GM18519 (cell line): Measurements from ENCODE around the gene CD4.

ENCODE experiments used
- ATAC-seq: cut with Tn5 transposase; IDR thresholded peaks from one replicate; pipeline ENCODE4 v1.9.1; 2021; ENCODE audit warnings: mild to moderate bottlenecking, moderate library complexity; ENCODE audit not compliant: unreplicated experiment, low FRiP score

Gene CD4

GRCh38 chr12:6777386-6777785 is 11.9 kb upstream of the CD4 start:
- ATAC-seq, result no peak

- ATAC-seq, result no peak
These were observed 11.1 kb upstream of the CD4 start for GRCh38 chr12:6778217-6778573.

DNA sequence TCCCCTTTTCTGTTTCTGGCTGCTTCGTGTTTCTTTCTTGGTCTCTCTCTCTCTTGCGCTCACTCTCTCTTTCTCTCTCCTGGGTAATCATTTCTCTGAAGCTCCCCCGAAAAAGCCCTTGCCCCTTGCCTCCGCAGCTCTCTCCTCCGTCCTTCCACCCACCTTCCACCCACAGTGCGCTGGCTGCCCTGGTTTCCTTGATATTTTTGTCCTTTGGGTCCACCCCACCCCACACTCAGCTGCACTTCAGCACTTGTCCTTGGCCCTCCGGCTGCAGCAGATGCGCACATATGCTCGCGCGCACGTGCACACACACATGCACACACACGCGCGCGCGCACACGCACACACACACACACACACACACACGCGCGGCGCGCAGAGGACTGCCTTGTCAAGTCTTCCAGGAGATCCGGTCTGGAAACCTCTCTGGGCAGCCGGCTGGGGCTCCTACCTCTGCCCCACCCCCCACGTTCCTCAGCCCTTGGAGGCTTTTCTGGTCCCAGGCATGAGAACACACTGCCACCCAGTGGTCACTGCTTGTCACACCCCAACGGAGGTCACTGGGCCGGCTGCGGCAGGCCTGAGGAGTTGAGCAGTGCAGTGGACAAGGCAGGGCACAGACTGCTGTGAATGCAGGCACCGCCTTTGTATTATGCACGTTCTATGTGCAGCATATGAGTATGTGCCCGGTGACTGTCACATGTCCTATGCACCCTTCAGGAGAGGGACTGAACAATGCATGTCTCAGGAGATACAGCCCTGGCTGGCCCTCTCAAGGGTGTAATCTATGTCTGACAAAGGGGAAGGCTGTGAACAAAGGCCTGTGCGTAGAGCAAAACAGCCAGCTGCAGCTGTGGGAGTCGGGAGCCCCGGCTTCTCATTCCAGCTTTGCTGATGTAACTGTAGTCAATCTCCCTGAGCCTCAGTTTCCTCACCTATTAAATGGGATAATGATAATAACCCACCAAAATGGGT is 10.5 kb upstream of the CD4 start:
- ATAC-seq, result no peak

- no peak for ATAC-seq
These were observed 9.5 kb upstream of the CD4 start for GRCh38 chr12:6779708-6780432.

GRCh38 chr12:6780573-6780972 is 8.8 kb upstream of the CD4 start:
- ATAC-seq, result no peak

GRCh38 chr12:6782119-6782518 is 7.2 kb upstream of the CD4 start:
- ATAC-seq, result no peak

DNA sequence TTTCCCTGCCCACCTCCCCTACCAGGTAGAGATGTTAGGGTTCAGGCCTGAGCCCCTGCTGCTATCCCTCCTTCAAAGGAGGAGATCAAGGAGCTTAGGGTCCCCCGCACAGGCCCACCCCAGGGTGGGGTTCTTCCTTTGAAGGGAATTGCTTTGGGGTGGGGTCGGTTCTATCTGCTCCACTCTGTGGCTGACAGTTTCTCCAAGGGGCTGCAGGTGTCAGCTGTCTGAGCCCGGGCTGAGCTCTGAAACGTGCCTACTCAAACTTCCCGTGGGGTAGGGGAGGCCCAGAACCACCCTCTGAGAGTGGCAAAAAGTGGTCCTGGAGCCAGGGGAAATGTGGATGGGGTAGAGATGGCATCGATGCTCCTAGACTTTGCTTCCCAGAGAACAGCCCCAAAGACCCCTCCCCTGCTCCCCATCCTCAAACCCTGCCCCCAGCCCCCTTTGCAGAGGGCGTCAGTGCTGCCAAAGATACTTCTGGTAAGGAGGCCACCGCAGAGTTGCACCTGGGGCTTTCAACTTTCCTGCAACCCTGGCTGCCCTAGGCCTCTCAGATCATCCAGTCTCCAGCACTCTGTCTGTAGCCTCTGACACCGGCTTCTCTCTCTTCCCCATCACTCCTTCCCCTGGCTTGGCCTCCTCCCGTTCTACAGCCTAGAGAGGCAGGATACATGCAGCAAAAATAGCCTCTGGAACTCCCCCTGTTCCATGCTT is 6.3 kb upstream of the CD4 start:
- no peak for ATAC-seq

DNA sequence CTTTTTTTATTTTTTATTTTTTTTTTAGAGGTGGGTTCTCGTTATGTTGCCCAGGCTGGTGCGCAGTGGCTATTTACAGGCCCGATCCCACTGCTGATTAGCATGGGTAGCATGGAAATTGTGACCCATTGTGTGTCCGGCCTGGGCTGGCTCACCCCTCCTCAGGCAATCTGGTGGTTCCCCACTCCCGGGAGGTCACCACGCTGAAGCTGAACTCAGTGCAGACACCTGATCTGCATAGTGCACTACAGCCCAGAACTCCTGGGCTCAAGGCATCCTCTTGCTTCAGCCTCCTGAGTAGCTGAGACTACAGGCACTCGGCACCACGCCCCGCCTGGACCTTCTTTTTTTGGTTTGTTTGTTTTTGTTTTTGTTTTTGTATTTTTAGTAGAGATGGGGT is 5.5 kb upstream of the CD4 start:
- no peak for ATAC-seq

GRCh38 chr12:6784296-6784695 is 5.0 kb upstream of the CD4 start:
- ATAC-seq, result no peak

DNA sequence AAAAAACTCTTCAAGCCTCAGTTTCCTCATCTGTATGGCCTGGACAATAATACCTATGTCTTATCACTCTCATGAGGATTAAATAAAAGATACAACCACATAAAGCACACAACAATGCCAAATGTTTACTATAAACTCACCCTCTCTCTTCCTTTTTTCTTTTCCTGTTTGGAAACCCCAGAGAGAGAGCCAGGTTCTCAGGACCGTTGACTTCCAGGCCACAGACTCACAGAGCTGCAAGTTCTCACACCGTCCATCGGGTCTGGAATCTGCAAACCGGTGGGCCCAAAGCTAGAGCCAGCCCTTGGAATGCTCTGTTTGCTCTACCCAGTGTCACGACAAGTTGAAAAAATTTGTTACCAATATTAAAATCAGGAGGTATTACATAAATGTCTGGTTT is 4.6 kb upstream of the CD4 start:
- ATAC-seq, result no peak

DNA sequence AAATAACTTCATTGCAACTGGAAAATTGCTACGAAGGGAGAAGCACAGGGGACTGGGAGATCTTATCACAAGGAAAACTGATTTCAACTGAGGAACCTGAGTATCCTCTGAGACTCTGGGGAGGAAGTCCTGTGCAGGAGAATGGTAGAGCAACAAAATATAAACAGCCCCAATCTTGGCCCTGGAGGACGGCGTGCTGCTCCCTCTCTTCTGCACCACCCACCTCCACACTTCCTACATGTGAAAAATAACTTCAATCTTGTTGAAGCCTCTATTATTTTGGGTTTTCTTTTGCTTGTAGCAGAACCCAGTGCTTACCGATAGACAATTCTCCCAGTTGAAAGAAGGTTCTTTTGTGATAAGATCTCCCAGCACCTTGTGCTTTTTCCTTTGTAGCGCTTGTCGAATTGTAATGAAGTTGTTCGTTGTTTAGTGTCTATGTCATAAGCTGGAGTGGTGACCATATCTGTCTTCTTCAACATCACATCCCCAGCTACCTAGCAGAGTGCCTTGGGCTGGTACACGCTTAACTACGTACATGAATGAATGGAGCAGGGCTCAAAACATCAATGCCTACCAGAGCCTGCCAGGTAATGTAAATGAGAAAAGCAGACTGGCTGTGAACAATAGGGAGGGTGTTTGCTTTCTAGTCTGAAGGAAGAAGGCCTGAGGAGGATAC is 2.8 kb upstream of the CD4 start:
- no peak for ATAC-seq

DNA sequence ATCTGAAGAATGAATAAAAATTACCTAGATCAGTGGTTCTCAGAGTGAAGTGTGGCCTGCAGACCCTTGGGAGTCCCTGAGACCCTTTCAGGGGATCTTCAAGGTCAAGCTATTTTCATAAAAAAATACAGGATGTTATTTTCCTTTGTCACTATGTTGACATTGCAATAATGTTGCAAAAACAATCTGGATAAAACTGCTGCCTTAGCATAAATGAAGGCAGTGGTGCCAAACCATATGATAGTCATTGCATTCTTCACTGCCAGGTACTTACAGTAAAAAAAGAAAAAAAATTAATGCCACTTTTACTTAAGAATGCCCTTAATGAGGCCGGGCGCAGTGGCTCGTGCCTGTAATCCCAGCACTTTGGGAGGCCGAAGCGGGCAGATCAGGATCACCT is 2.0 kb upstream of the CD4 start:
- no peak for ATAC-seq

DNA sequence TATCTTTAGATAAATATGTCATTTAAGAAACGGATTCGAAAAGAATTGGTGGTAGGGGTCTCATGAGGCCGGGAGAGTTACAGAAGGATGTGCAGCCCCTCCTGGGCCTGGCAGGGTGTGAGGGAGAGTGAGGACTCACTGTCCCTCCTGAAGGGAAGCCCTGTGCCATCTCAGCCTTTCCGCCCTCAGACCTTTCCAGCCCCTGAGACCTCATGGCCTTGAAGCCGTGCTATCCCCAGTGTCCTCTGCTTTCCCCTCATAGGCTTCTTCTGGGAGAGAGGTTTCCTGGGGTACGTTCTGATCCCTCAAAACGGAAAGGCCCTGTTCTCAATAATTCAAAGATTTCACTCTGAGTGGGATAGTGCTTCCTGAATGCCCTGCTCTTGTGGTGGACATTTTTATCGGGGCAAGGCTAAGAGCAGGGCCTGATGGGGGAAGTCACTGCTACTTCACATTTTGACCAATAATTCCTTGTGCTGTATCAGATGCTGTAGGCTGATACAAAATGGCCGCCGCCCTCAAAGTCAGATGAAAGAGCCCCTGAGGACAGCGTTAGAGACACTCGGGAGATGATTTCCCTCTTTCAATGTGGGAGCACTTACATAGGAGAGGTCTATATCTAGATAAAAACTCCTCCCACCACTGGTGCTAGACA is 1.3 kb downstream of the CD4 start:
- no peak for ATAC-seq

GRCh38 chr12:6791931-6792520 is 2.7 kb downstream of the CD4 start:
- no peak for ATAC-seq

DNA sequence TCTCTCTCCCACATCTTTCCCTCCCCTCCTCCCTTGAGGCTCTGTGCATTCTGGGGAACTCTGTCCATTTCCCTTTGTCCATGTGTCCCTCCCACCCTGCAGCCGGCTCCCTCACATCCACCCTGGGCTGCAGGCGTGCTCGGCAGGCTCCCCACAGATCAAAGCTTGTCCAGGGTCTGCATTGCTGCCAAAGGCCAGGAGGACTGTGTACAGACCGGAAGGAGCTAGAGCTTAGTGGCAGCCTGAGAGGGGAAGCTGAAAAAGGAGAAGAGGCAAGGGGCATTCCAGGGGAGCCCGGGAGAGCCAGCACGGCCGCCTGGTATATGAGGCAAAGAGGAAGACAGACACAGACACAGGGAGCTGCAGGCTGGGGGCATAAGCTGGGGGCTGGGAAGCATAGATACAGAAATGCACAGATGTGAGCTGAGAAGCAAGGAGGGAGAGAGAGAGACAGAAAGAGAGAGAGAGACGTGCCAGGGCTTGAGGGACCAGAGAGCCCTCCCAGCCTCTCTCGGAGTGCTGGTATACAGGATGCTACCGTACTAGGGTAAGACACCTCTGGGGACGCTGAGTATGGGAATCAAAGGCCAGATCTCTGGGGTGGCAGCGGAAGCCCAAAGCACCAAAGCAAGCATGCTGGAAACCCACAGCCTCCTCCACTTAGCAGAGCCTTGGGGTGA is 3.3 kb downstream of the CD4 start:
- no peak for ATAC-seq

DNA sequence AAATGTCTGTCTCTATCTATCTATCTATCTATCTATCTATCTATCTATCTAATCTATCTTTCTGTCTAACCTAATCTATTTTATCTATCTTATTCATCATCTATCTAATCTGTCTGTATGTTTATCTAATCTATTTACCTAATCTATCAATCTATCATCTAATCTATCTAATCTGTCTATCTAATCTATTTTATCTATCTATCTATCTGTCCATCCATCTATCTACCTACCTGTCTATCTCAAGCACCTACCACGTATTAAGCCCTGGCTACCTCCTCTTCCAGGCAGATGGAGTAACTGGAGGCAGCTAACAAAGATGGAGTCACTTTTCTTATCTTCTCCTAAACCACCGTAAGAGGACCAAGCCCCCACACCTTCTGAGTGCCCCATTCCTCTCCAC is 5.8 kb downstream of the CD4 start:
- no peak for ATAC-seq

DNA sequence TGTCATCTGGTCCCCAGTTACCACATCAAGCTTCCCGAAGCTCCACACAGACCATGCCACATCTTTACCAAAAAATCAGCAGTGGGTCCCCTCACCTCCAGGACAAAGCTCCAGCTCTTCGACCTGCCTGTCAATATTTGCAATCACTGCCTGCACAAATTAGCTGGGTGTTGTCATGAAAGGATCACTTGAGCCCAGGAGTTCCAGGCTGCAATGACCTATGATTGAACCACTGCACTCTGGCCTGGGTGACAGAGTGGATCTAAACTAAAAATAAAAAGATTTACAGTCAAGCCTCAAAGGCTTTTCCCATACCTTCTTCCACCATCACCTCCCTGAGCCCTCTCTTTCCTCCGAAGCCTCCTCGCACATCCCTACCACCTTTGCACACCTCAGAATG is 7.2 kb downstream of the CD4 start:
- ATAC-seq, result no peak

DNA sequence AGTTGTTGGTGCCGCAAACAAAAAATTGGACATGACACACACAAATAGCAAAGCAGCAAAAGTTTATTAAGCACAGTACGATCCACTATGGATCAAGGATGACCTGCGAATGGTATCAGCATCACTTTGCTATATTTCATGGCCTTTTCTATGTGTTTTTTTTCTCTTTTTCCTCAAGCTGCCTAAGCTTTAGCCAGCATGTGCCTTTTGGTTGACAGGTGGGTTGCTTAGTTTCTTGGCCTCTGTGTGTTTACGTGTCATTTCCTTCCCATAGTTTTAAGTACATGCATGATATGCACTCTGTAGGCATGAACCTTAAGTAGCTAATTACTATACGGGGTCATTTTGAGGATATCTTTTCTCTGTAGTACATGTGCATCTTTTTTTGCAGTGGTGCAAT is 9.8 kb downstream of the CD4 start:
- no peak for ATAC-seq

DNA sequence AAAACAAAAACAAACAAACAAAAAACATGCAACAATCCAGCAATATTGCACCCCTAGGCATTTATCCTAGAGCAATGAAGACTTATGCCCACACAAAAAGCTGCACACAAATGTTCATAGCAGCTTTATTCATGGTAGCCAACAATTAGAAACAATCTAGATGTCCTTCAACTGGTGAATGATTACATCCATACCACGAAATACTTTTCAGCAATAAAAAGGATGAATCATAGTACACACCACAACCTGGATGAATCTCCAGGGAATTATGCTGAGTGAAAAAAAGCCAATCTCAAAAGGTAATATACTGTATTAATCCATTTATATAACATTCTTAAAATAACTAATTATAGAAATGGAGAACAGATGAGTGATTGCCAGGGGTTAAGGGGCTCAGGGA is 17.8 kb downstream of the CD4 start:
- ATAC-seq, result no peak
